ENCODE measurements around the gene PRKD1. TPM values are rescaled to one million over a fixed set of nuclear protein-coding genes. Genes with fewer than 3 reads are reported as not detected.

Gene PRKD1
- total RNA-seq, 1 experiment from 2014 or later, result 9.7 TPM

- intact Hi-C loops (cut with micrococcal nuclease; ENCODE audit: unreplicated experiment), result loop anchor here (10.0 kb wide), 1 partner anchor 114 kb away; no protein-coding TSS in a partner anchor
- no peak for TF ChIP-seq CTCF (IDR thresholded peaks at IDR 0.05; ENCODE audit: unreplicated experiment)
- peaks cover 45% of the 10 kb centered on the region for H3K4me1 Mint-ChIP-seq (ENCODE audit: low read depth, unreplicated experiment)
- no TSS peak for BruUV-seq (replicated peaks)
- CTCF ChIA-PET, result no interaction called here
- H3K27me3 Mint-ChIP-seq (ENCODE audit: unreplicated experiment), result no peaks in the 10 kb centered on the region
- no peak for DNase-seq
- H3K36me3 Mint-ChIP-seq (ENCODE audit: insufficient read depth, unreplicated experiment), result no peaks in the 10 kb centered on the region
- H3K9me3 Mint-ChIP-seq (ENCODE audit: low read depth, unreplicated experiment), result peaks cover 2% of the 10 kb centered on the region
- no peak overlapping the region for H3K4me3 Mint-ChIP-seq (ENCODE audit: low read depth, unreplicated experiment)
- no peak overlapping the region for H3K27ac Mint-ChIP-seq (ENCODE audit: unreplicated experiment)
These were observed 187.2 kb downstream of the PRKD1 start for GRCh38 chr14:29740491-29740890.

GRCh38 chr14:29738950-29739349, 188.7 kb downstream of the PRKD1 start:
- no peaks in the 10 kb centered on the region for H3K27me3 Mint-ChIP-seq (ENCODE audit: unreplicated experiment)
- no peak for DNase-seq
- H3K9me3 Mint-ChIP-seq (ENCODE audit: low read depth, unreplicated experiment), result peaks cover 2% of the 10 kb centered on the region
- TF ChIP-seq CTCF (IDR thresholded peaks at IDR 0.05; ENCODE audit: unreplicated experiment), result no peak
- no peaks in the 10 kb centered on the region for H3K36me3 Mint-ChIP-seq (ENCODE audit: insufficient read depth, unreplicated experiment)
- BruUV-seq (replicated peaks), result no TSS peak
- H3K4me3 Mint-ChIP-seq (ENCODE audit: low read depth, unreplicated experiment), result no peak overlapping the region
- peaks cover 33% of the 10 kb centered on the region for H3K4me1 Mint-ChIP-seq (ENCODE audit: low read depth, unreplicated experiment)
- intact Hi-C loops (cut with micrococcal nuclease; ENCODE audit: unreplicated experiment), result no loop called here
- CTCF ChIA-PET, result no interaction called here
- no peak overlapping the region for H3K27ac Mint-ChIP-seq (ENCODE audit: unreplicated experiment)

- Mint-ChIP-seq H3K4me1 (ENCODE audit: low read depth, unreplicated experiment) (peaks cover 25% of the 10 kb centered on the region), H3K4me3 (ENCODE audit: low read depth, unreplicated experiment) (no peak overlapping the region), H3K27ac (ENCODE audit: unreplicated experiment) (no peak overlapping the region), H3K27me3 (ENCODE audit: unreplicated experiment) (no peaks in the 10 kb centered on the region), H3K36me3 (ENCODE audit: insufficient read depth, unreplicated experiment) (no peaks in the 10 kb centered on the region), H3K9me3 (ENCODE audit: low read depth, unreplicated experiment) (peaks cover 2% of the 10 kb centered on the region)
- no TSS peak for BruUV-seq (replicated peaks)
- intact Hi-C loops (cut with micrococcal nuclease; ENCODE audit: unreplicated experiment), result no loop called here
- DNase-seq, result no peak
- CTCF ChIA-PET, result no interaction called here
- TF ChIP-seq CTCF (IDR thresholded peaks at IDR 0.05; ENCODE audit: unreplicated experiment), result no peak
These were observed 189.6 kb downstream of the PRKD1 start for GRCh38 chr14:29738056-29738455.

- Mint-ChIP-seq H3K9me3 (ENCODE audit: low read depth, unreplicated experiment) (peaks cover 2% of the 10 kb centered on the region), H3K27ac (ENCODE audit: unreplicated experiment) (no peak overlapping the region), H3K36me3 (ENCODE audit: insufficient read depth, unreplicated experiment) (no peaks in the 10 kb centered on the region), H3K4me1 (ENCODE audit: low read depth, unreplicated experiment) (peaks cover 25% of the 10 kb centered on the region), H3K27me3 (ENCODE audit: unreplicated experiment) (no peaks in the 10 kb centered on the region), H3K4me3 (ENCODE audit: low read depth, unreplicated experiment) (no peak overlapping the region)
- TF ChIP-seq CTCF (IDR thresholded peaks at IDR 0.05; ENCODE audit: unreplicated experiment), result no peak
- intact Hi-C loops (cut with micrococcal nuclease; ENCODE audit: unreplicated experiment), result no loop called here
- no peak for DNase-seq
- no TSS peak for BruUV-seq (replicated peaks)
- CTCF ChIA-PET, result no interaction called here
These were observed 192.2 kb downstream of the PRKD1 start for GRCh38 chr14:29735459-29735858.

Measured in Calu3 (cell line).